BLaER1 treated with 17β-estradiol and CSF1 and Interleukin-3, amounts not matched to agents 10 nM and 100 nM (cell line): Measurements from ENCODE around the gene GPAM.

Source experiments
- H3K27ac ChIP-seq, 11 experiments: shearing (Covaris generic); formaldehyde crosslinking; 2 replicates each; pipeline ENCODE4 v1.8.1; 2022
- H3K27me3 ChIP-seq, 11 experiments: shearing (Covaris generic); formaldehyde crosslinking; 2 replicates each; pipeline ENCODE4 v1.8.1; 2022
- H3K36me3 ChIP-seq, 11 experiments: shearing (Covaris generic); formaldehyde crosslinking; 2 replicates each; pipeline ENCODE4 v1.8.1; 2022
- H3K4me1 ChIP-seq, 10 experiments: shearing (Covaris generic); formaldehyde crosslinking; 2 replicates each; pipeline ENCODE4 v1.8.1; 2022
- H3K4me2 ChIP-seq, 11 experiments: shearing (Covaris generic); formaldehyde crosslinking; 2 replicates each; pipeline ENCODE4 v1.8.1; 2022
- H3K4me3 ChIP-seq, 10 experiments: shearing (Covaris generic); formaldehyde crosslinking; 2 replicates each; pipeline ENCODE4 v1.8.1; 2022
- H3K9ac ChIP-seq, 11 experiments: shearing (Covaris generic); formaldehyde crosslinking; 2 replicates each; pipeline ENCODE4 v1.8.1; 2022
- H3K9me3 ChIP-seq, 11 experiments: shearing (Covaris generic); formaldehyde crosslinking; replicated peaks in 1 of 11; 2 replicates each; pipeline ENCODE4 v1.8.1; 2022
- H4K20me1 ChIP-seq, 11 experiments: shearing (Covaris generic); formaldehyde crosslinking; 2 replicates each; pipeline ENCODE4 v1.8.1; 2022
- Cebpa-rat ChIP-seq, 11 experiments: shearing (Covaris generic); IDR thresholded peaks; 2 replicates each; pipeline ENCODE4 v1.8.1; 2022

Gene GPAM

DNA sequence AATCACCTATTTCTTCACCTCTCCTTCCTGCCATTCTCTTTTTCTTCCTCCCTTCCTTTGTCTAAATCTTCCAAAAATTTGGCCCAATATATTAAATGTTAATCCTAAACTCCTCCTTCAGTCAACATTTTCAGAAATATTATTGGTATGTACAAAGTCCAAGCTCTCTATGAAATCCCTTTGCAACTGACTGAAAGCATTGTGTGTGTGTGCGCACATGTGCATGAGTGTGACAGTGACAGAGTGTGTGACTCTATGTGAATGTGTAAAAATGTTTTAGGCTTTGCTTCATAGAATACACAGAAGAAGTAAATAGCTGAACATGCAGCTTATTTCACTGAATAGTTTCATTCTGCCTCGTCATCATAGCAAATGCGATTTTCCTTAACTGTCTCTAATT is 7.0 kb downstream of the GPAM start:
- H3K36me3 ChIP-seq = peaks cover 39 to 94% (median 79%) of the 10 kb centered on the region in 11 experiments
- H3K4me2 ChIP-seq = no peak overlapping the region
- TF ChIP-seq Cebpa-rat (IDR thresholded peaks at IDR 0.05) = no peak
- H3K9ac ChIP-seq = no peak overlapping the region
- H3K27ac ChIP-seq = no peak overlapping the region
- H3K27me3 ChIP-seq = no peaks in the 10 kb centered on the region
- no peaks in the 10 kb centered on the region for H4K20me1 ChIP-seq
- H3K4me3 ChIP-seq = no peak overlapping the region
- H3K4me1 ChIP-seq = no peaks in the 10 kb centered on the region
- H3K9me3 ChIP-seq = no peaks in the 10 kb centered on the region

DNA sequence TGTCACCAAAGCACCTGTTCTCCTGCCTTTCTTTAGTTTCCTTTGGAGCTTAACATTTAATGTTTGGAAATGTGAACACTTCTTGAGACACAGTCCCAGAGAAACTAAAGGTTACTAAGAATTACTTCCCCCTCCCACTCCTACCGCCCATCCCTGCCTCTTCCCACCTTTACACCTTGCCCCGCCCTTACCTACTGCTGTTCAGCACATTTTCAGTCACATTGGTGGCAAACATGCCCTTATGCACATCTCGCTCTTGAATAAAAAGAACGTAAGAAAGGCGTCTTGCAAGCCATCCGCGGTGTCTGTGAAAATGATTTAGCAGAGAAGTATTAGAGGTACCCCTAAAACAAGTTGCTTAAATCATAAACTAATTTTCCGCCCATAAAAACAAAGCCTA is 8.2 kb downstream of the GPAM start:
- H3K36me3 ChIP-seq = peaks cover 49 to 100% (median 90%) of the 10 kb centered on the region in 11 experiments
- no peak for TF ChIP-seq Cebpa-rat (IDR thresholded peaks at IDR 0.05)
- H3K4me3 ChIP-seq = no peak overlapping the region
- no peak overlapping the region for H3K9ac ChIP-seq
- no peaks in the 10 kb centered on the region for H3K9me3 ChIP-seq
- H3K27ac ChIP-seq = no peak overlapping the region
- no peaks in the 10 kb centered on the region for H4K20me1 ChIP-seq
- no peaks in the 10 kb centered on the region for H3K4me1 ChIP-seq
- no peaks in the 10 kb centered on the region for H3K27me3 ChIP-seq
- H3K4me2 ChIP-seq = no peak overlapping the region

DNA sequence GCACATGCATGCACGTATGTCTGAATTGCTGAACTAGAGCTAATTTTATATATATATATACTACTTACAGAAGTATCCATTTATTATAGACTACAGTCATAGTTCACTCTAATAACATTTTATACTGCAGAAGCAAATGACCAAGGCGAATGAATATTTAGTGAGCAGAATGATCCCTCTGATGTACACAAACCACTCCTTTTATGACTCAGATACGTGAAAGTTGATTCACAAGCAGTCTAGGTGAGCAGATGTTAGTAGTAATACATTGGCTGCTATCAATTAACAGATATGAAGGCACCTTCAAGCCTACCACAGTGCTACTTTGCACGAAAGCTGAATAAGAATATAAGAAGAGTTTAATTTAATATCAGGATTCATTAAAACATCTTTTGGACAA is 10.4 kb downstream of the GPAM start:
- H3K4me3 ChIP-seq = no peak overlapping the region
- no peak for TF ChIP-seq Cebpa-rat (IDR thresholded peaks at IDR 0.05)
- no peaks in the 10 kb centered on the region for H3K4me1 ChIP-seq
- no peak overlapping the region for H3K27ac ChIP-seq
- H3K27me3 ChIP-seq = no peaks in the 10 kb centered on the region
- no peak overlapping the region for H3K4me2 ChIP-seq
- peaks cover 57 to 98% (median 94%) of the 10 kb centered on the region in 11 experiments for H3K36me3 ChIP-seq
- H3K9ac ChIP-seq = no peak overlapping the region
- H3K9me3 ChIP-seq = no peaks in the 10 kb centered on the region
- H4K20me1 ChIP-seq = no peaks in the 10 kb centered on the region; a peak in 1 of 22 replicates

DNA sequence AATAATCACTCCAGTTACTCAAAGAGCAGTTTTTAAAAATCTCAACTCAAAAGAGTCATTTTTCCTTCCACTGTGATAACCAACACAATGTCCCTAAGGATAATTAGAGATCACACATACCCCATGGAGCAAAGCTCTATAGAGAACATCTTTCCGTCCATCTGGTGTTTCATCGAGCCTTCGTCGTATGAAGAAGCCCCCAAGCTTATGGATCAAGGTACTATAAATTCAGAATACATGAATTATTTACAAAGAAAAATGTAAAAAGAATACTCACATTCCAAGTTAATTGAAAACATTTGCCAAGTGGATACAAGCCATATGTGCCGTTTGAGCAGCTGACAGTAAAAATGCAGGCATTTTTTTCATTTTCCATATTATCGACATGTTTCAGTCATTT is 14.8 kb downstream of the GPAM start:
- H3K36me3 ChIP-seq = peaks cover 60 to 99% (median 93%) of the 10 kb centered on the region in 11 experiments
- H3K4me2 ChIP-seq = no peak overlapping the region
- H3K4me3 ChIP-seq = no peak overlapping the region
- no peaks in the 10 kb centered on the region for H3K27me3 ChIP-seq
- H3K27ac ChIP-seq = no peak overlapping the region
- TF ChIP-seq Cebpa-rat (IDR thresholded peaks at IDR 0.05) = no peak
- H4K20me1 ChIP-seq = no peaks in the 10 kb centered on the region; a peak in 1 of 22 replicates
- no peaks in the 10 kb centered on the region for H3K4me1 ChIP-seq
- H3K9me3 ChIP-seq = no peaks in the 10 kb centered on the region
- H3K9ac ChIP-seq = no peak overlapping the region

DNA sequence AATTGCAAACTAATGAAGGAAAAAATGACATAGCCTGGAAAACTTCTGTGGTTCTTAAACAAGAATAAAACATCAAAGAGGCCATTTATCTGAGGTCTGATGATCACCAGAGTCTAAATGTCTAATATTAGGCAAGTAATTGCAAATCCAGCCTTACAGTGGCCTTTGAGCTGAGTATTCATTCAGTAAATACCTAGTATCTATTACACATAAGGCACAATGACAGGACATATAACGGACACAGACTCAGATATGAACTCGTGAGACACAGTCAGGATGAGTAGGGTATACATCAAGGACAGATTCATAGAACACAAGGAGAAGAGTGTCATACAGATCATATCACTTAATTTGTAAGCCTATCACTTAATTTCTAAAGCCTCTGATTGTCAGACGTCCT is 16.8 kb downstream of the GPAM start:
- Histone ChIP-seq H3K36me3 (peaks cover 56 to 99% (median 91%) of the 10 kb centered on the region in 11 experiments), H3K4me2 (no peak overlapping the region), H3K27me3 (no peaks in the 10 kb centered on the region), H3K27ac (no peak overlapping the region), H3K9ac (no peak overlapping the region), H4K20me1 (no peaks in the 10 kb centered on the region; a peak in 1 of 22 replicates), H3K4me3 (no peak overlapping the region), H3K9me3 (no peaks in the 10 kb centered on the region), H3K4me1 (no peaks in the 10 kb centered on the region)
- no peak for TF ChIP-seq Cebpa-rat (IDR thresholded peaks at IDR 0.05)

DNA sequence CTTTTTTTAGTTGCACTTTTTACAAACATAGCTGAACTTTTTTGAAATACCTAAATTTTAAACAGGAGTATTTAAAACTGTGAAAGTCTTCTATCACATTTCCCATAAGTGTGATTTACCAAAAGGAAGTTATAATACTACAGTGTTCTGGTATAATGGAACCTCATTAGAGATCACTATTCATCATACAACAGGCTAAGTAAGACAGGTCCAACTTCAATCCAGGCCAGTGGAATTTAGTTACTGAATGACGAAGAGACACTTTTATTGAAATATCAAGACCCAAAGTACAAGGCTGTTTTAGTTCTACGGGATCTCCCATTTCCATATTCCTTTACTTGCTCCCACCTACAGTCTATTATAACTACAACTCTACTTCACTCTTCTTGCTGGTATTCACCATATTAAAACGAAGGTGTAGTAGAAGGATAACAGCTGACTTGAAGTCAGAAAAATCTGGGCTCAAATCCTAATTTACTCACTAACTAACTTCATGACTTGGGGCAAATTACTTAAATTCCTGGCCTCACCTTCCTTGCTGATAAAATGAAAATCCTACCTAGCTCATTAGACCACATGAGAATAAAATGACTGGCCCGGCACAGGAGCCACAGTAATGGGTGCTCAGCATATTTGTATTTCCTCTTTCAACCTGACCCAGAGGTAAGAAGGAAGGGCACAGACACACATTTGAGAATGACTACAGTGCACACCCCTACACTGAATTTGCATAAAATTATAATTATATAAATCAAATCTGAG is 21.6 kb downstream of the GPAM start:
- Histone ChIP-seq H3K4me2 (no peak overlapping the region), H3K4me1 (no peaks in the 10 kb centered on the region), H3K27me3 (no peaks in the 10 kb centered on the region), H4K20me1 (no peaks in the 10 kb centered on the region; a peak in 1 of 22 replicates), H3K36me3 (peaks cover 46 to 100% (median 91%) of the 10 kb centered on the region in 11 experiments), H3K9me3 (no peaks in the 10 kb centered on the region), H3K27ac (no peak overlapping the region), H3K4me3 (no peak overlapping the region), H3K9ac (no peak overlapping the region)
- TF ChIP-seq Cebpa-rat (IDR thresholded peaks at IDR 0.05) = no peak

DNA sequence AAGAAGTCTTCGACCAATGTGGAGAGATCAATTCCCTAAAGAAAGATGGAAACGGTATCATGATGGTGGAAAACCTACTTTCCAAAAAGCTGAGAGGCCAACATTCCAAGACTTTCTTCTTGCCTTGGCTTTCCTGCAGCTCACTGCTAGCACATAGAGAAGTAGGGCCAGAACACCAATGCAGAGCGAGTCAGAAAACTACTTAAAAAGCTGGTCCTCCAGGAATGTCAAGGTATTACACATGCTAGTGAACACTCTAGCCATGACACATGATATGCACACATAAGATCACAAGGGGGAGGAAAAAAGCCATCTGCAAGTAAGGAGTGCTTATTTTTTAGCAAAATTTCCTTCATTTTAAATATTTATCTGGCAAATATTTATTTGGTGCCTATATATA is 22.7 kb downstream of the GPAM start:
- Histone ChIP-seq H3K4me2 (no peak overlapping the region), H3K27me3 (no peaks in the 10 kb centered on the region), H3K27ac (no peak overlapping the region), H3K36me3 (peaks cover 47 to 100% (median 93%) of the 10 kb centered on the region in 11 experiments), H3K4me1 (no peaks in the 10 kb centered on the region), H3K4me3 (no peak overlapping the region), H4K20me1 (no peaks in the 10 kb centered on the region; a peak in 2 of 22 replicates), H3K9me3 (no peaks in the 10 kb centered on the region), H3K9ac (no peak overlapping the region)
- no peak for TF ChIP-seq Cebpa-rat (IDR thresholded peaks at IDR 0.05)

DNA sequence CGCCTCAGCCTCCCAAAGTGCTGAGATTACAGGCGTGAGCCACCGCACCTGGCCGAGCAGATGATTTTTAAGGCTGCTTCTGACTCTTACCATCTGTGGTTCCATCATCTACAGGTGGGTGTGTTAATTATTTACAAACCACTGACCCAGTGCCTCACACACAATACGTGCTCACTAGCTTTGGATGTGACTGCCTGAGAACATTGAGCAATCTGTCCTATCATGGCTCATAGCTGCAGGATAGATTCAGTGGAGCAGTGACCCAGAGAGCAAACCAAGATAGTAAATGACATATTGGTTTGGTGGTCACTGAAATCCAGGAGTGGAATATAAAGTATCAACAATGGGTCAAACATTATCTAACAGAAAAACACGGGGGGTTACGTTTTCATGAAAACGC is 24.1 kb downstream of the GPAM start:
- Histone ChIP-seq H3K36me3 (peaks cover 52 to 100% (median 95%) of the 10 kb centered on the region in 11 experiments), H3K9me3 (no peaks in the 10 kb centered on the region), H3K4me1 (no peaks in the 10 kb centered on the region), H3K27ac (no peak overlapping the region), H4K20me1 (no peaks in the 10 kb centered on the region; a peak in 2 of 22 replicates), H3K27me3 (no peaks in the 10 kb centered on the region), H3K4me3 (no peak overlapping the region), H3K4me2 (no peak overlapping the region), H3K9ac (no peak overlapping the region)
- TF ChIP-seq Cebpa-rat (IDR thresholded peaks at IDR 0.05) = no peak

DNA sequence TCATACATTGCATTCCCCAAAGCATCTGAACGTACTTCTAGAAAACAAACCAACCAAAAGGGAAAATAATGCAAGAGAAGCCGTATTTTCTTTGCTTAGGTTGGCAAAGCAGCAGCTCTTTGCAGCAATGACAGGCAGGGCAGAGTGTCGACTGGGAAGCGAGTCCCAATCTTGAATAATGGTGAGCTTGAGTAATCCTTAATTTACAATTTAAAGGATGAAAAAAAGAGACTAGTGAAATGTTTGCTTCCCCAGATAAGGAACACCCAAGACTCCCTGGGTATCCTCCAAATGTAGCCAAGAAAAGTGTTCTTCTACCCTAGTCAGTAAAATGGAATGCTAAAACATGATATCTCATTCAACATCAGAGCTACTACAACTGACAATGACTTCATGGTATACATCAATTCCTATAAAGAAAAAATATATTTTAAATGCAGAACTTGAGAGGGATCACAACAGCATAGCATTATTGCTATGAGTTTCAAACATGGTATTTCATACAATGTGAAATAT is 32.0 kb downstream of the GPAM start:
- H3K9ac ChIP-seq = no peak overlapping the region
- H3K4me1 ChIP-seq = no peaks in the 10 kb centered on the region
- no peaks in the 10 kb centered on the region for H3K27me3 ChIP-seq
- H3K4me2 ChIP-seq = no peak overlapping the region
- no peak for TF ChIP-seq Cebpa-rat (IDR thresholded peaks at IDR 0.05)
- no peaks in the 10 kb centered on the region; a peak in 1 of 22 replicates for H4K20me1 ChIP-seq
- H3K9me3 ChIP-seq = no peaks in the 10 kb centered on the region
- no peak overlapping the region for H3K27ac ChIP-seq
- H3K36me3 ChIP-seq = peaks cover 32 to 56% (median 50%) of the 10 kb centered on the region in 11 experiments
- no peak overlapping the region for H3K4me3 ChIP-seq

DNA sequence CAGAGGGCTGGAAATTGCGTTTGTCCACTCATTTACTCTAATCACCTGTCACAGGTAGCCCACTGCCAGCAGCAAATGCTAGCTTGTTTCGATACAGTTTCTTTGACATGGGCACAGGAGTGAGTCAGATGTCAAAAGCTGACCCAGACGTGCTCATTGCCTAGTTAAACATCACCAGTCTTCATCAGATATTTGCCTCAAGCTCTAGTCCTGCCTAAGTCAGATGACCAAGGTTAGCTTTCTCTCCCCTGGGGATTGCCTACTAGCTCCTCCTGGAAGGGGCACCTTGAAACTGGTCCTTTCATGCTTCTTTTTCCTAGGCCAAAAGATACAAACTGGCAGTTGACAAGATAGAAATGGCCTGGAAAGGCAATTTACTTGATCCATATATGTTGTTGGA is 35.2 kb downstream of the GPAM start:
- H4K20me1 ChIP-seq = no peaks in the 10 kb centered on the region
- no peaks in the 10 kb centered on the region for H3K9me3 ChIP-seq
- no peak for TF ChIP-seq Cebpa-rat (IDR thresholded peaks at IDR 0.05)
- no peak overlapping the region for H3K4me2 ChIP-seq
- peaks cover 4 to 24% (median 18%) of the 10 kb centered on the region in 11 experiments; a peak in 18 of 22 replicates for H3K36me3 ChIP-seq
- H3K27me3 ChIP-seq = no peaks in the 10 kb centered on the region
- no peak overlapping the region for H3K4me3 ChIP-seq
- no peak overlapping the region for H3K9ac ChIP-seq
- no peak overlapping the region for H3K27ac ChIP-seq
- no peaks in the 10 kb centered on the region for H3K4me1 ChIP-seq
